Bronchial epithelial cell (primary cell): ENCODE data around the gene SERPINA4. TPM values are rescaled to one million over a fixed set of nuclear protein-coding genes. Genes with fewer than 3 reads are reported as not detected.

Experiments used
- DNase-seq: peaks from one replicate; pipeline ENCODE4 v3.0.0-alpha.2; 2010; ENCODE audit warnings: low read depth
- FAIRE-seq: peaks from 2 replicates; lab custom pipeline; 2011; peaks lifted over from hg19 to GRCh38; lab: Jason Lieb, UNC
- H3K27me3 ChIP-seq: 2 replicates; pipeline ENCODE4 v1.5.1; 2011; ENCODE audit warnings: low read length; ENCODE audit not compliant: control insufficient read depth, insufficient read depth
- H3K36me3 ChIP-seq: 2 replicates; pipeline ENCODE4 v1.5.1; 2011; ENCODE audit warnings: low read length; ENCODE audit not compliant: control insufficient read depth, insufficient read depth
- H3K4me3 ChIP-seq: 2 replicates; pipeline ENCODE4 v1.5.1; 2011; ENCODE audit warnings: mild to moderate bottlenecking, low read depth, low read length, control low read depth
- total RNA-seq: library from RNA; depleted of rRNA; stranded (reverse); fragments of >200 nt; gene quantifications from 2 replicates; pipeline ENCODE4 v1.2.1, GENCODE V29; 2014
- TF ChIP-seq, protein P1 (sequence below): IDR thresholded peaks from 2 replicates; pipeline ENCODE4 v1.5.1; 2011; ENCODE audit warnings: mild to moderate bottlenecking, moderate library complexity, low read length, control low read depth, inconsistent platforms; ENCODE audit not compliant: insufficient read depth, severe bottlenecking

The SERPINA4 gene
- total RNA-seq, 1 donor from 2014 or later: not detected

DNA sequence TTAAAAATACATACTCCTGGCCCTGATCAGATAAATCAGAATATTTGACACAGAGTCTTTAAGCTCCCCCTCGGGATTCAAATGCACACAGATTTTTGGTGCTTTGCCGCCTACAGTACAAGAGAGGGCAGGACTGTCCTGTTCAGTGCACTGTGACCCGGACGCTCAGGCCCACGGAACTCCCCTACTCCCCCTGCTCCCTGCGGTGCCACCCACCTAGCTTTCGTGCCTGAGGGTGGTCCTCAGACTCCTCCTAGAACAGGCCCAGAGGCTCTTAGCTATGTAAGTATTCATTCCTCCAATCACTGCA, 37.2 kb downstream of the SERPINA4 start:
- DNase-seq (no peak), FAIRE-seq (no peak)
- Histone ChIP-seq H3K4me3 (no peak overlapping the region), H3K27me3 (no peaks in the 10 kb centered on the region), H3K36me3 (no peaks in the 10 kb centered on the region)
- TF ChIP-seq, protein P1, sequence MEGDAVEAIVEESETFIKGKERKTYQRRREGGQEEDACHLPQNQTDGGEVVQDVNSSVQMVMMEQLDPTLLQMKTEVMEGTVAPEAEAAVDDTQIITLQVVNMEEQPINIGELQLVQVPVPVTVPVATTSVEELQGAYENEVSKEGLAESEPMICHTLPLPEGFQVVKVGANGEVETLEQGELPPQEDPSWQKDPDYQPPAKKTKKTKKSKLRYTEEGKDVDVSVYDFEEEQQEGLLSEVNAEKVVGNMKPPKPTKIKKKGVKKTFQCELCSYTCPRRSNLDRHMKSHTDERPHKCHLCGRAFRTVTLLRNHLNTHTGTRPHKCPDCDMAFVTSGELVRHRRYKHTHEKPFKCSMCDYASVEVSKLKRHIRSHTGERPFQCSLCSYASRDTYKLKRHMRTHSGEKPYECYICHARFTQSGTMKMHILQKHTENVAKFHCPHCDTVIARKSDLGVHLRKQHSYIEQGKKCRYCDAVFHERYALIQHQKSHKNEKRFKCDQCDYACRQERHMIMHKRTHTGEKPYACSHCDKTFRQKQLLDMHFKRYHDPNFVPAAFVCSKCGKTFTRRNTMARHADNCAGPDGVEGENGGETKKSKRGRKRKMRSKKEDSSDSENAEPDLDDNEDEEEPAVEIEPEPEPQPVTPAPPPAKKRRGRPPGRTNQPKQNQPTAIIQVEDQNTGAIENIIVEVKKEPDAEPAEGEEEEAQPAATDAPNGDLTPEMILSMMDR: no peak

DNA sequence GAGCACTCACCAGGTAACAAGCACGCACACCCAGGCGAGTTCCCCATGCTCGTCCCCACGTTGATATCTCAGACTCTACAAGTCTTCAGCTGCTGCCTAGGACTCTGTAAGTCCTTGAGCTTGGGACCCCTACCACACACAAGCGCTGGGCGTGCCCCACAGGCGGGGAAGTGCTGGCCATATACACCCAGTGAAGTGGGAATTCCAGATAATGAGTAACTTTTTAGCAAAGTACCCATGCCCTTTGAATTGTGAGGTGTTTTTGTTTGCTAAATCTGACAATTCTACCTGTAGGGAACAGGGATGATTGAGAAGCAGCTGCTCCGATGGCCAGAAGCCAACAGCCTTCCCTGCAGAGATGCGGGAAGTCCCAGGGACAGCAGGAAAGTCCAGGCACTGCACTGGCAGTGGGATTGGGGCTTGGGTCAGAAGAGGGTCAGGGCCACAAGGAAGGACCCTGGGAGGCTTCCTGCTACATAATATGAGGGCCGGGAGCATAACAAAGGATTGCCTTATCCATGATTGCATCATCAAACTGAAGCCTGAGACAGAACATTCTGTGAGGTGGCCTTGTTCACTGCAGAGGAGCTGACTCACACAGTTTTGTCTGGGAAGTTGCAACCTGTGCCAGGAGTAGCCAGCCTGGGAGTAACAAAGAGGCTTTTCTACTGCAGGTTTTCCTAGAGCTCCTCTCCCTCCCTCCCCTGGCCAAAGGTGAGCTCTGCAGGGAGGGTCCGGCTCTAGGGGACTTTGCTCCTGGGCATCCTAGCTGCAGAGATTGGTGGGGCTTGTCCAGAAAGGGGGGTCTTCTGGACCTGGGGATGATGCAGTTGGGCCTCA, 37.8 kb downstream of the SERPINA4 start:
- no peaks in the 10 kb centered on the region for H3K27me3 ChIP-seq
- TF ChIP-seq, protein P1: no peak
- FAIRE-seq: peak; percentile 88
- H3K36me3 ChIP-seq: no peaks in the 10 kb centered on the region
- H3K4me3 ChIP-seq: no peak overlapping the region
- peak; percentile 96 for DNase-seq

DNA sequence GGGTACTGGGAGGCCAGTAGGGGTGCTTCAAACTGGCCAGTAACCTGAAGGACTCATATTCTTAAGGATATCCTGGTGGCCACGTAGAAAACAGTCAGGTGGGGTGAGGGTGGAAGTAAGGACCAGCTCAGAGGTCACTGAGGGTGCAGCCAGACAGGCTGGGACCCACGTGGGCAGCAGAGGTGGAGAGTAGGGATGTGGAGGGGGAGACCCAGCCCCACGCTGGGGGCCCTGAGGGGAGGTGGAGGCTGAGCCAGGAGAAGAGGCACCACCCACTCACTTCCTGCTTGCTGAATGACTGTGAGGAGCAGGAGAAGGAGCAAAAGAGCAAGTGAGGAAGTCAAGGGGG, 38.4 kb downstream of the SERPINA4 start:
- Histone ChIP-seq H3K36me3 (no peaks in the 10 kb centered on the region), H3K27me3 (no peaks in the 10 kb centered on the region), H3K4me3 (no peak overlapping the region)
- TF ChIP-seq, protein P1: no peak
- FAIRE-seq (no peak), DNase-seq (no peak)

DNA sequence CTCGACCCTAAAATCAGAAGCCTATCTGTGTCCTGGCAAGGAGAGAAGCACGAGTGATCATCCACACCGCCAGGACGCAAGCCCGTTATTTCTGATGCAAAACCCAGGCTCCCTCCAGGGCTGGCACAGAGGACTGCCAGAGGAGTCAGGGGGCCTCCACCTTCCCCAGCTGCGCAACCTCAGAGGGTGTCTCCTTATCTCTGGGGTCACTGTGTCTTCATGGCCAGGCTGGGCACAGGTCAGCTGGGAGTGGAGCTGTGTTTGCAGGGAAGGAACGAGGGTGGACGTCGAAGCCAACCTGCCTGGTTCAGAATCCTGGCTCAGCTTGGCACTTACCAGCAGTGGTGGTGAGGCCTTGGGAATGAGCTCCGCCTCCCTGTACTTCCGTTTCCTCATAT, 38.9 kb downstream of the SERPINA4 start:
- DNase-seq: no peak
- Histone ChIP-seq H3K36me3 (no peaks in the 10 kb centered on the region), H3K27me3 (no peaks in the 10 kb centered on the region), H3K4me3 (no peak overlapping the region)
- FAIRE-seq: no peak
- TF ChIP-seq, protein P1: no peak

DNA sequence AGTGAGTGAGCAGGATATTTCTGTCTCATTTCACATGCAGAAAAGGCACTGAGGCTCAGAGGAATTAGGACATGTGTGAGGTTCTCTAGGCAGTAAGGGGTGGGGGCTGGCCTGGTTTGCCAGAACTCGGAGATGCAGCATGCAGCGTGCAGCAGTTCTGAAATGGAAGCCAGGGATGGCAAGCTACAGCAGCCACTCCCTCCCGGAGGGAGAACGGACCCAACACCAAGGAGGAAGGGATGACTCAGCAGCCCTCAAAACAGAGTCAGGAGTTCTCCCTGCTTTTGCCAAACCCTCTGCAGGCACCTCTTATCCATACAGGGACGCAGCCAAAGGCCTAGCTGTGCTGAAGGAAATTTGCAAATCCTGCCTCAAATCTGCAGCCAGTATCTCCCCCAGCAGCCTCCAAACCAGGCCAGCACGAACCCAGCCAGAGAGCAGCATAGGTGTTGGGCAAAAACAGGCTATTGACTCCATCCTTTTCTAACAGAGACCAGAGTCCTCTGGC, 40.7 kb downstream of the SERPINA4 start:
- FAIRE-seq (no peak), DNase-seq (peak; percentile 80)
- no peaks in the 10 kb centered on the region for H3K36me3 ChIP-seq
- TF ChIP-seq, protein P1: no peak
- no peak overlapping the region for H3K4me3 ChIP-seq
- H3K27me3 ChIP-seq: no peaks in the 10 kb centered on the region
